Mammary epithelial cell (primary cell): ENCODE data around the gene P2RX2.

Experiments used
- CTCF ChIP-seq, 2 donors: IDR thresholded peaks in 1 of 2; conservative IDR thresholded peaks in 1 of 2; 2 replicates each; pipeline ENCODE4 v1.5.1; 2011 to 2012; ENCODE audit warnings: inconsistent platforms in 2 of 2, low read length in 2 of 2, mild to moderate bottlenecking in 2 of 2, control low read depth in 1 of 2, low read depth in 1 of 2; ENCODE audit not compliant: insufficient read depth in 1 of 2; ENCODE audit errors: extremely low read depth in 1 of 2
- EZH2 ChIP-seq: IDR thresholded peaks from 2 replicates; pipeline ENCODE4 v1.6.1; 2012; ENCODE audit warnings: low read length, inconsistent platforms, borderline replicate concordance

GRCh38 chr12:132583736-132584135 is 34.8 kb upstream of the P2RX2 start:
- no peak for TF ChIP-seq CTCF (conservative IDR thresholded peaks at IDR 0.05 in 1 of 2, IDR thresholded peaks at IDR 0.05 in 1 of 2; ENCODE audit: extremely low read depth in 1 of 2, insufficient read depth in 1 of 2, low read depth in 1 of 2, low read length in 2 of 2)
- TF ChIP-seq EZH2 = no peak
